OCI-LY3 (cell line): ENCODE data around the gene BBOX1.
"Not testable (repeated sequence)": the region's sequence is repeated elsewhere in the genome, so short reads cannot be mapped to it uniquely, and the experiment has no call there.

Experiments
- H2AFZ ChIP-seq: fragments of 200-600, 300-600 bp; shearing (Covaris generic); 2 replicates; pipeline ENCODE4 v1.6.0; 2014; ENCODE audit warnings: antibody characterized with exemption, low read depth, low read length
- H3K27ac ChIP-seq: fragments of 200-600, 300-600 bp; sonication (generic); 2 replicates; pipeline ENCODE4 v1.5.1; 2014; ENCODE audit warnings: mild to moderate bottlenecking, low read length, moderate library complexity, mixed read lengths
- H3K27me3 ChIP-seq: fragments of 200-600, 300-600 bp; sonication (generic); 2 replicates; pipeline ENCODE4 v1.6.1; 2014; ENCODE audit warnings: low read depth, low read length, mixed read lengths
- H3K36me3 ChIP-seq: fragments of 200-600, 300-600 bp; sonication (generic); replicated peaks from 2 replicates; pipeline ENCODE3; 2014; ENCODE audit warnings: low read depth, low read length, mixed read lengths
- H3K4me1 ChIP-seq: fragments of 300-600, 200-600 bp; sonication (generic); 2 replicates; pipeline ENCODE4 v1.6.1; 2014; ENCODE audit warnings: low read length, mixed read lengths
- H3K4me2 ChIP-seq: fragments of 200-600, 300-600 bp; sonication (generic); 2 replicates; pipeline ENCODE4 v1.6.1; 2014; ENCODE audit warnings: low read length, mixed read lengths
- H3K4me3 ChIP-seq: fragments of 300-600, 200-600 bp; sonication (generic); 2 replicates; pipeline ENCODE4 v1.5.1; 2014; ENCODE audit warnings: antibody characterized with exemption, mild to moderate bottlenecking, low read length, moderate library complexity
- H3K79me2 ChIP-seq: fragments of 300-600, 200-600 bp; shearing (Covaris generic); 2 replicates; pipeline ENCODE4 v1.6.1; 2014; ENCODE audit warnings: mild to moderate bottlenecking, low read length, mixed read lengths
- H3K9ac ChIP-seq: fragments of 300-600, 200-600 bp; shearing (Covaris generic); 2 replicates; pipeline ENCODE4 v1.6.0; 2014; ENCODE audit warnings: mild to moderate bottlenecking, low read length, moderate library complexity
- H3K9me3 ChIP-seq: fragments of 200-600, 300-600 bp; shearing (Covaris generic); 2 replicates; pipeline ENCODE4 v1.6.1; 2014; ENCODE audit warnings: low read length, mixed read lengths; ENCODE audit not compliant: insufficient read depth
- H4K20me1 ChIP-seq: fragments of 200-600, 300-600 bp; sonication (generic); 2 replicates; pipeline ENCODE4 v1.6.1; 2016; ENCODE audit warnings: low read length, mixed read lengths; ENCODE audit not compliant: insufficient read depth
- CTCF ChIP-seq: fragments of 200-600, 300-600 bp; sonication (generic); IDR thresholded peaks from 2 replicates; pipeline ENCODE4 v1.5.1; 2014; ENCODE audit warnings: antibody characterized with exemption, low read length, low read depth
- EZH2phosphoT487 ChIP-seq: fragments of 200-600 bp; shearing (Covaris generic); IDR thresholded peaks from 2 replicates; pipeline ENCODE4 v1.6.1; 2018; ENCODE audit warnings: antibody characterized with exemption, mixed run types, low read depth

Gene BBOX1

GRCh38 chr11:26994631-26995095 is 46.0 kb upstream of the BBOX1 start:
- TF ChIP-seq EZH2phosphoT487 = no peak
- no peak for TF ChIP-seq CTCF
- Histone ChIP-seq H3K36me3 (no peaks in the 10 kb centered on the region), H3K79me2 (no peaks in the 10 kb centered on the region), H3K27ac (no peak overlapping the region), H3K4me1 (peaks cover 3% of the 10 kb centered on the region; the same call in 1 of the 2 replicates), H3K9me3 (no peaks in the 10 kb centered on the region), H4K20me1 (no peaks in the 10 kb centered on the region), H3K4me2 (no peak overlapping the region), H3K4me3 (no peak overlapping the region), H3K27me3 (no peaks in the 10 kb centered on the region), H3K9ac (no peak overlapping the region), H2AFZ (no peak overlapping the region)

- Histone ChIP-seq H3K27me3 (no peaks in the 10 kb centered on the region), H3K27ac (no peak overlapping the region), H4K20me1 (no peaks in the 10 kb centered on the region), H3K4me3 (no peak overlapping the region), H3K4me1 (peaks cover 3% of the 10 kb centered on the region; the same call in 1 of the 2 replicates), H3K9me3 (no peaks in the 10 kb centered on the region), H3K36me3 (no peaks in the 10 kb centered on the region), H3K9ac (no peak overlapping the region), H3K4me2 (no peak overlapping the region), H3K79me2 (no peaks in the 10 kb centered on the region), H2AFZ (no peak overlapping the region)
- TF ChIP-seq CTCF (no peak), EZH2phosphoT487 (no peak)
Observed at GRCh38 chr11:26995701-26996460, 44.7 kb upstream of the BBOX1 start.

- Histone ChIP-seq H3K27ac (no peak overlapping the region), H3K4me2 (no peak overlapping the region), H3K9me3 (no peaks in the 10 kb centered on the region), H2AFZ (no peak overlapping the region), H4K20me1 (no peaks in the 10 kb centered on the region), H3K9ac (no peak overlapping the region), H3K27me3 (no peaks in the 10 kb centered on the region), H3K4me3 (no peak overlapping the region), H3K36me3 (no peaks in the 10 kb centered on the region), H3K79me2 (no peaks in the 10 kb centered on the region), H3K4me1 (peaks cover 3% of the 10 kb centered on the region; the same call in 1 of the 2 replicates)
- TF ChIP-seq EZH2phosphoT487 (no peak), CTCF (no peak)
Observed at GRCh38 chr11:26997378-26997777, 43.2 kb upstream of the BBOX1 start.

- not testable (repeated sequence) for H2AFZ ChIP-seq, H3K79me2 ChIP-seq, H3K4me2 ChIP-seq, H3K27ac ChIP-seq, H3K4me3 ChIP-seq, H3K9ac ChIP-seq, H3K27me3 ChIP-seq, H3K9me3 ChIP-seq, H3K36me3 ChIP-seq, H4K20me1 ChIP-seq, H3K4me1 ChIP-seq
Observed at GRCh38 chr11:27001136-27001730, 39.4 kb upstream of the BBOX1 start.
